Measurements from ENCODE around the gene ATP2C2. TPM values are rescaled to one million over a fixed set of nuclear protein-coding genes. Genes with fewer than 3 reads are reported as not detected.
"Not testable (repeated sequence)": the region's sequence is repeated elsewhere in the genome, so short reads cannot be mapped to it uniquely, and the experiment has no call there.

The ATP2C2 gene, protein sequence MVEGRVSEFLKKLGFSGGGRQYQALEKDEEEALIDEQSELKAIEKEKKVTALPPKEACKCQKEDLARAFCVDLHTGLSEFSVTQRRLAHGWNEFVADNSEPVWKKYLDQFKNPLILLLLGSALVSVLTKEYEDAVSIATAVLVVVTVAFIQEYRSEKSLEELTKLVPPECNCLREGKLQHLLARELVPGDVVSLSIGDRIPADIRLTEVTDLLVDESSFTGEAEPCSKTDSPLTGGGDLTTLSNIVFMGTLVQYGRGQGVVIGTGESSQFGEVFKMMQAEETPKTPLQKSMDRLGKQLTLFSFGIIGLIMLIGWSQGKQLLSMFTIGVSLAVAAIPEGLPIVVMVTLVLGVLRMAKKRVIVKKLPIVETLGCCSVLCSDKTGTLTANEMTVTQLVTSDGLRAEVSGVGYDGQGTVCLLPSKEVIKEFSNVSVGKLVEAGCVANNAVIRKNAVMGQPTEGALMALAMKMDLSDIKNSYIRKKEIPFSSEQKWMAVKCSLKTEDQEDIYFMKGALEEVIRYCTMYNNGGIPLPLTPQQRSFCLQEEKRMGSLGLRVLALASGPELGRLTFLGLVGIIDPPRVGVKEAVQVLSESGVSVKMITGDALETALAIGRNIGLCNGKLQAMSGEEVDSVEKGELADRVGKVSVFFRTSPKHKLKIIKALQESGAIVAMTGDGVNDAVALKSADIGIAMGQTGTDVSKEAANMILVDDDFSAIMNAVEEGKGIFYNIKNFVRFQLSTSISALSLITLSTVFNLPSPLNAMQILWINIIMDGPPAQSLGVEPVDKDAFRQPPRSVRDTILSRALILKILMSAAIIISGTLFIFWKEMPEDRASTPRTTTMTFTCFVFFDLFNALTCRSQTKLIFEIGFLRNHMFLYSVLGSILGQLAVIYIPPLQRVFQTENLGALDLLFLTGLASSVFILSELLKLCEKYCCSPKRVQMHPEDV
- polyA plus RNA-seq (ENCODE audit: insufficient read length): 0.38 TPM

DNA sequence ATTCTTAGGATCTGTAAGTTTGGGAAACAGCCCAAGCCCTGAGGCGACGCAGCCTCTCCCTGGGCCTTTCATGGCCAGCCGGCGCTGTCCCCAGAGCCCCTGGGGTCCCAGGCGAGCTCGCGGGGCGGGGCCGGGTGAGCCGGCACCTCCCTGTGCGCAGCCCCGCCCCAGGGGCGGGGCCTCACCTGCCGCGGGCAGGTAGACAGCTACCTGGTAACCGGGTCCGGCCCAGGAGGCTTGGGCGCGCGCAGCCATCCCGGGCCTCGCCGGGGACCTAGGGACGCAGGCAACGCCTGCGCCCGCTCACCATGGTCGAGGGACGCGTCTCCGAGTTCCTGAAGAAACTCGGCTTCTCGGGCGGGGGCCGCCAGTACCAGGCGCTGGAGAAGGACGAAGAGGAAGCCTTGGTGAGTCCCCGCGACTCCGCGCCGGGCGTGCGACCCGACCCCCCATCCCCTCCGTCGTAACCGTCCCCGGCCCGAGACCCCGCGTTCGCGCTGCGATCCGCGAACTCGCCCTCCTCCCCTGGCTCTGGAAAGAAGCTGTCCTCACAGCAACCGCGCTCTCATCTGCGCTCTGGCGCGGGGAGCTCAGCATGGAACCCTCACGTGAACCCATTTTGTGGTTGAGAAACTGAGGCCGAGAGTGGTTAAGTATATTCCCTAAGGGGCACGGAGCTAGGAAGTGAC, at the start of gene ATP2C2:
Gene ATP2C2 (plus strand): TSS at position 231 of the 689 bp plus-strand sequence. CDS start 78 bp downstream, at position 309.
- DNase-seq (ENCODE audit: low read depth): no peak

GRCh38 chr16:84319146-84319760, 49.1 kb upstream of the ATP2C2 start:
- no peak for DNase-seq (ENCODE audit: low read depth)

GRCh38 chr16:84320511-84320910, 47.8 kb upstream of the ATP2C2 start:
- DNase-seq (ENCODE audit: low read depth): no peak

GRCh38 chr16:84321932-84322331, 46.4 kb upstream of the ATP2C2 start:
- no peak for DNase-seq (ENCODE audit: low read depth)

GRCh38 chr16:84322749-84323148, 45.6 kb upstream of the ATP2C2 start:
- no peak for DNase-seq (ENCODE audit: low read depth)

- DNase-seq (ENCODE audit: low read depth): no peak
Observed at GRCh38 chr16:84323606-84324005, 44.7 kb upstream of the ATP2C2 start.

DNA sequence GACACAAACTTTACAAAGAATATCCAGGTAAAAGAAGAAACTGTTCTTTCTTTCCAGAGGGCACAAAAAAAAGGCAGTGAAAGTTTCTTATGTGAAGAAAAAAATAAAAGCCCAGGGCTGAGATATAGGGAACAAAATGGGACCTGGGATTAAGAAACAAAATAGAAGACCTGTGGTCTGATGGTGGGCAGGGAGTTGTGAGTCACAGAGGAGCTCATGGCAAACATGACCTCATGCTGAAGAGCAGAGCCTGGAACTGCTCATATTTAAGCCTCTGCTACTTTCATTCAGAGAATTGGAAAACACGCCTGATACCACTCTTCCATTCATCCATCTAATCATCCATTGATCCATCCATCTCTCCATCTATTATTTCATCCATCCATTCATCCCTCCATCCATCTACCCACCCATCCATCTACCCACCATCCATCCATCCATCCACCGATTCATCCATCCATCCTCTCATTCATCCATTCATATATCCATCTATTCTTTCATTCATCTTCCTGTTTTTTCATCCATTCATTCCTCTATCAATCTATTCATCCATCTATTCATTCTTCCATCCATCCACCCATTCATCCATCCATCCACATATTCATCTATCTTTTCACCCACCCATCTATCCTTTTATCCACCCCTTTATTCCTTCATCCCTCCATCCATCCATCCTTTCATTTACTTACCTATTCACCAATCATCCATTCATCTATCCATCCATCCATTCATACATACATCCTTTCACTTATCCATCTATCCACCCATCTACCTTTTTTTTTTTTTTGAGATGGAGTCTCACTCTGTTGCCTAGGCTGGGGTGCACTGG, 43.7 kb upstream of the ATP2C2 start:
- DNase-seq (ENCODE audit: low read depth): no peak

DNA sequence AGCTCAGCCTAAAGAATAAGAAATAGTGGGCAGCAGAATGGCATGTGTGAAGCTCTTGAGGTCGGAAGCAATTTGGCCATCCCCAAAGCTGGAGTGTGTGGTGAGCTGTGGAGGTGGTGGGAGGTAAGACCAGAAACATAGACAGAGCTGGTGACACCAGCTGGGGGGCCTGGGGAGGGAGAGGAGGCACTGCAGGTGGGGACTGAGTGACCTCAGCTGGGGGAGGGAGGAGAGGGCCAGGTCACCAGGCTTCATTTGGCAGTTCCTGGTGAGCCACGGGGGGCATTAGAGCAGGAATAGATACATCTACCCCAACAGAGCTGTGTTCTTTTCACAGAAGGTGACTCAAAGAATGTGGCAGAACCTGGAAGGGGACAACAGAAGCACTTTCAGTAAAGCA, 41.8 kb upstream of the ATP2C2 start:
- no peak for DNase-seq (ENCODE audit: low read depth)

- DNase-seq (ENCODE audit: low read depth): no peak
Observed at GRCh38 chr16:84327926-84328505, 40.3 kb upstream of the ATP2C2 start.

DNA sequence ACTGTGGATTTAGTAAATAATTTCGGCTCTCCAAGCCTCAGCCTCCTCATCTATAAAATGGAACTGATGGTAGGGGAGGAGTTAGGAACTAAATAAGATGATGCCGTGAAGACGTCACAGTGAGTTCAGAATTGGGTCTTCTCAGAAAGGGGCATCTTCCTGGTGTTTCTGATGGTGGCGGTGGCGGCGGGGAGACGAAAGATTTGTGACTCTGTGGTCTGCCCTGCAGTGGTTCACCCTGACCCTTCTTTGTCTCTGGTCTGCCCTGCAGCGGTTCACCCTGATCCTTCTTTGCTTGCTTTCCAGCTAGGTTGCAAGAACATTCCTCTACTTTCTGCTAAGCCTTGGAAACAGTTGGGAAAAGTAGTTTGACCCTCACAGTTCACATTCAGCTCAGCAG, 39.3 kb upstream of the ATP2C2 start:
- no peak for DNase-seq (ENCODE audit: low read depth)

- DNase-seq (ENCODE audit: low read depth): no peak
Observed at GRCh38 chr16:84329843-84330684, 38.3 kb upstream of the ATP2C2 start.

DNA sequence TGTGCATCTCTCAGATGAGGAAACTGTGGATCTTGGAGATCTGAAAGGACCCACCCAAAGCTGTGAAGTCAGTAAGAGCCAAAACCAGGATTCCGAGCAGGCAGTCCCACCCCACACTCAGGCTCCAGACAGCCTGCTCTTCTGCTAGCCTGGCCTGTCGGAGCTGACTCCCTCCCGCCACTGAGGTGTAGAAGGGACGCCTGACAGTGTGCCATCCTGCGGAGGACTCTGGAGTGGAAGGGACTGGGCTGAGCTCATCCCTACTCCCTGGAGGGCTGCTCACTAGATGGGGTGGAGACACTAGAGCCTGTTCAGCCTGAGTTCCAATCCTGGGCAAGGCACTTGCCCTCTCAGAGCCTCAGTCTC, 37.7 kb upstream of the ATP2C2 start:
- DNase-seq (ENCODE audit: low read depth): no peak

- DNase-seq (ENCODE audit: low read depth): no peak
Observed at GRCh38 chr16:84331998-84332780, 36.1 kb upstream of the ATP2C2 start.

DNA sequence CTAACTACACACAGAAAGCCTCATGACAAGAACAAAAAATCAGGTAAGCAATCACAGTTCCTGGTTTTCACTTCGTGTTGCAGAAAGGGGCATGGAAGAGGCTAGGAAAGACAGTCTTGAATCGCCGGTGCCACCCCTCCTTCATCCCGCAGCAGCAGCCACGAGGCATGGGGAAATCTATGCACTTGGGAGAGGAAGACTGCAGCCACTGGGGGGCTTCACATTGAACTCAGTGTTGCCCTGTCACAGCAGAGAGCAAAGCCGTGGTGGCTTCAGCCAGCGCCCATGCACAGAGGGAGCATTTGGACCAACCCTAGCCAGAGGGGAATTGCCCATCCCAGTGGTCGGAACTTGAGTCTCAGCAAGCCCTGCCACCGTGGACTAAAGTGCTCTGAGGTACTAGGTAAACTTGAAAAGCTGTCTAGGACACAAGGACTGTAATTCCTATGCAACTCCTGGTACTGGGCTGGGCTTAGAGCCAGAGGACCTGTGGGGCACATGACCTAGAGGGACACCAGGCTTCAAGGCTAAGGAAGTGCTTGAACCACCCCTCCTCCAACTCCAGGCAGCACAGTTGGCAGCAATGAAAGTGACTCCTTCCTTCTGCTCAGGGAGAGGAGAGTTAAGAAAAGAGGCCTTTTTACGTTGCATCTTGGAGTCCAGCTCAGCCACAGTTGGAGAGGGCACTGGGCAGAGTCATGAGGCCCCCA, 35.2 kb upstream of the ATP2C2 start:
- DNase-seq (ENCODE audit: low read depth): no peak

GRCh38 chr16:84334058-84334457, 34.3 kb upstream of the ATP2C2 start:
- DNase-seq (ENCODE audit: low read depth): no peak

DNA sequence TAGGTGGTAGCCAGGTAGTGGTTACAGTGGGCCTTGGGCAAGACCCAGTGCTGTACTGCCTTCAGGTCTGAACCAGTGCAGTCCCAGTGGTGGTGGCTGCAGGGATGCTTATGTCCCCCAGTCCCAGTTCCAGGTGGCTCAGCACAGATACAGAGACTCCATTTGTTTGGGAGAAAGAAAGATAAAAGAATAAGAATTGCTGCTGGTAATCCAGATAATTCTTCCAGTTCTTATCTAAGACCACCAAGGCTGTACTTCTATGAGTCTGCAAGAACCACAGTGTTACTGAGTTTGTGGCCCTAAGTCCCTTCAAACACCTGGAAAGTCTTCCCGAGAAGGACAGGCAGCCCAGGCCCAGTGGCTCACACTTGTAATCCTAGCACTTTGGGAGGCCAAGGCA, 33.9 kb upstream of the ATP2C2 start:
- no peak for DNase-seq (ENCODE audit: low read depth)

GRCh38 chr16:84337236-84337635, 31.1 kb upstream of the ATP2C2 start:
- not testable (repeated sequence) for DNase-seq (ENCODE audit: low read depth)

GRCh38 chr16:84339311-84339710, 29.0 kb upstream of the ATP2C2 start:
- DNase-seq (ENCODE audit: low read depth): peak; percentile 24
